Measurements from ENCODE around the gene GPR161.

The GPR161 gene

DNA sequence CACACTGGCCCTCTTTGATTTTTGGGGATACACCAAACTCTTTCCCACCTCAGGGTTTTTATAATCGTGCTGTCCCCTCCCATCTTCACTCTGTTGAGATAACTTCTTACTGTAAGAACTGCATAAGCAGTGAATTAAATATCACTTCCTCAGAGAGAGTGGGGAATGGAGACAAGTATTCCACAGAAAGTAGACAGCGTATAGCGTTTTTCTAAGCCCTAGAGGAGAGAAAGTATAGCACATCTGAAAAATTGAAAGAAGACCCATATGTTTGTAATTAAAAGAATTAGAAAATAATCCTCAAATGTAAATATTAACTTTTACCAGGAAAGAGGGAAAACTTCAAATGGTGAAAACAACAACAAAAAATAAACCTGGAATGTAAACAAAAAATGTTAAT, 67.3 kb downstream of the GPR161 start:
- Histone ChIP-seq H3K4me2 (ENCODE audit: low read length) (no peak overlapping the region), H3K36me3 (ENCODE audit: insufficient read depth, low read length) (peaks cover 59% of the 10 kb centered on the region), H3K9ac (ENCODE audit: low read length) (no peak overlapping the region), H4K20me1 (ENCODE audit: insufficient read depth, low read length) (no peaks in the 10 kb centered on the region), H3K4me3 (ENCODE audit: low read depth, low read length, poor library complexity, severe bottlenecking) (no peak overlapping the region), H3K27me3 (ENCODE audit: insufficient read depth, low read length) (no peaks in the 10 kb centered on the region), H3K79me2 (ENCODE audit: insufficient read depth, low read length) (no peaks in the 10 kb centered on the region), H3K9me2 (ENCODE audit: low read depth, low read length) (no peaks in the 10 kb centered on the region), H3F3A (ENCODE audit: insufficient read depth, low read length) (no peaks in the 10 kb centered on the region), H2AFZ (ENCODE audit: low read length) (no peak overlapping the region), H3K27ac (ENCODE audit: low read depth, low read length, poor library complexity, severe bottlenecking) (no peak overlapping the region), H3K9me3 (ENCODE audit: low read length) (no peaks in the 10 kb centered on the region; the same call in 1 of the 2 replicates), H3K4me1 (ENCODE audit: insufficient read depth, low read length, severe bottlenecking) (no peaks in the 10 kb centered on the region)
- TF ChIP-seq, protein P1, sequence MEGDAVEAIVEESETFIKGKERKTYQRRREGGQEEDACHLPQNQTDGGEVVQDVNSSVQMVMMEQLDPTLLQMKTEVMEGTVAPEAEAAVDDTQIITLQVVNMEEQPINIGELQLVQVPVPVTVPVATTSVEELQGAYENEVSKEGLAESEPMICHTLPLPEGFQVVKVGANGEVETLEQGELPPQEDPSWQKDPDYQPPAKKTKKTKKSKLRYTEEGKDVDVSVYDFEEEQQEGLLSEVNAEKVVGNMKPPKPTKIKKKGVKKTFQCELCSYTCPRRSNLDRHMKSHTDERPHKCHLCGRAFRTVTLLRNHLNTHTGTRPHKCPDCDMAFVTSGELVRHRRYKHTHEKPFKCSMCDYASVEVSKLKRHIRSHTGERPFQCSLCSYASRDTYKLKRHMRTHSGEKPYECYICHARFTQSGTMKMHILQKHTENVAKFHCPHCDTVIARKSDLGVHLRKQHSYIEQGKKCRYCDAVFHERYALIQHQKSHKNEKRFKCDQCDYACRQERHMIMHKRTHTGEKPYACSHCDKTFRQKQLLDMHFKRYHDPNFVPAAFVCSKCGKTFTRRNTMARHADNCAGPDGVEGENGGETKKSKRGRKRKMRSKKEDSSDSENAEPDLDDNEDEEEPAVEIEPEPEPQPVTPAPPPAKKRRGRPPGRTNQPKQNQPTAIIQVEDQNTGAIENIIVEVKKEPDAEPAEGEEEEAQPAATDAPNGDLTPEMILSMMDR (IDR thresholded peaks at IDR 0.05; ENCODE audit: low read length), result no peak
- TF ChIP-seq EZH2 (IDR thresholded peaks at IDR 0.05; ENCODE audit: borderline replicate concordance, low read length), result no peak

DNA sequence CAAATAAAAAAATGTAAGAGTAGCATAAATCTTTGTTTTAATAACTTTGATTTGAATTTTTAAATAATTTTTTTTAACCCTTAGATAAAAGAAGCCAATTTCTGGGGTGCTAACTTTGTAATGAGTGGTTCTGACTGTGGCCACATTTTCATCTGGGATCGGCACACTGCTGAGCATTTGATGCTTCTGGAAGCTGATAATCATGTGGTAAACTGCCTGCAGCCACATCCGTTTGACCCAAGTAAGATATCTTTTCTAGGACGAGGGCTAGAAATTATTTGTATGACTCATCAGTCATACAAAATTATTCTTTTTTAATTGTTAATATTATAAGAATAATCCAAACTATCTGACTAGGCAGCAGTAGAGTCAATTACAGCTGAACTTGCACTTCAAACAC, 71.2 kb downstream of the GPR161 start:
- no peaks in the 10 kb centered on the region for H3F3A ChIP-seq (ENCODE audit: insufficient read depth, low read length)
- no peak overlapping the region for H3K9ac ChIP-seq (ENCODE audit: low read length)
- H2AFZ ChIP-seq (ENCODE audit: low read length), result no peak overlapping the region
- H4K20me1 ChIP-seq (ENCODE audit: insufficient read depth, low read length), result no peaks in the 10 kb centered on the region
- TF ChIP-seq, protein P1 (IDR thresholded peaks at IDR 0.05; ENCODE audit: low read length), result no peak
- no peak for TF ChIP-seq EZH2 (IDR thresholded peaks at IDR 0.05; ENCODE audit: borderline replicate concordance, low read length)
- no peak overlapping the region for H3K4me3 ChIP-seq (ENCODE audit: low read depth, low read length, poor library complexity, severe bottlenecking)
- H3K9me2 ChIP-seq (ENCODE audit: low read depth, low read length), result no peaks in the 10 kb centered on the region
- H3K4me1 ChIP-seq (ENCODE audit: insufficient read depth, low read length, severe bottlenecking), result no peaks in the 10 kb centered on the region
- no peaks in the 10 kb centered on the region; the same call in 1 of the 2 replicates for H3K9me3 ChIP-seq (ENCODE audit: low read length)
- H3K36me3 ChIP-seq (ENCODE audit: insufficient read depth, low read length), result peaks cover 44% of the 10 kb centered on the region
- no peaks in the 10 kb centered on the region for H3K79me2 ChIP-seq (ENCODE audit: insufficient read depth, low read length)
- no peaks in the 10 kb centered on the region for H3K27me3 ChIP-seq (ENCODE audit: insufficient read depth, low read length)
- H3K27ac ChIP-seq (ENCODE audit: low read depth, low read length, poor library complexity, severe bottlenecking), result no peak overlapping the region
- no peak overlapping the region for H3K4me2 ChIP-seq (ENCODE audit: low read length)

DNA sequence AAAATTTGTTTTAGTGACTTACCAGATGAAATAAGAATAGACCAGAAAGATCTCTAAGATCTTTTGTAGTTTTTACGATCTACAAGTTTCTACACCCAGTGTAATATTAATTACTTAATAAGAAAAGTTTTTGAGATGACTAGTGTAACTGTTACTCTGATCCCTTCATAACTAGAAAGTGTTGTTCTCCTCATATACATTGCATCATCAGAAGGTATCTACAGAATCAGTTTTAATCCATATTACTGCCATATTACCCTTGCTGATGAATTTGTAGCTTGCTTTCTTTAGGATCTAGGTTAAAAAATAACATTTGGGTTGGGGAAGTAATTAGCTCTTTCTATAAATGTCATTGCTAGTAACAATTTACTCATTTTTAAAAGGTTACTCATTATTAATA, 72.5 kb downstream of the GPR161 start:
- TF ChIP-seq, protein P1 (IDR thresholded peaks at IDR 0.05; ENCODE audit: low read length), result no peak
- no peak for TF ChIP-seq EZH2 (IDR thresholded peaks at IDR 0.05; ENCODE audit: borderline replicate concordance, low read length)
- peaks cover 39% of the 10 kb centered on the region for H3K36me3 ChIP-seq (ENCODE audit: insufficient read depth, low read length)

More for the DNA sequence above, 72.5 kb downstream of the GPR161 start:
- no peaks in the 10 kb centered on the region for H3F3A ChIP-seq (ENCODE audit: insufficient read depth, low read length)
- no peaks in the 10 kb centered on the region for H4K20me1 ChIP-seq (ENCODE audit: insufficient read depth, low read length)
- no peaks in the 10 kb centered on the region; the same call in 1 of the 2 replicates for H3K9me3 ChIP-seq (ENCODE audit: low read length)
- no peak overlapping the region for H3K4me2 ChIP-seq (ENCODE audit: low read length)
- no peaks in the 10 kb centered on the region for H3K27me3 ChIP-seq (ENCODE audit: insufficient read depth, low read length)
- no peak overlapping the region for H3K27ac ChIP-seq (ENCODE audit: low read depth, low read length, poor library complexity, severe bottlenecking)
- no peak overlapping the region for H3K4me3 ChIP-seq (ENCODE audit: low read depth, low read length, poor library complexity, severe bottlenecking)
- H3K79me2 ChIP-seq (ENCODE audit: insufficient read depth, low read length), result no peaks in the 10 kb centered on the region
- no peak overlapping the region for H2AFZ ChIP-seq (ENCODE audit: low read length)
- no peaks in the 10 kb centered on the region for H3K9me2 ChIP-seq (ENCODE audit: low read depth, low read length)
- no peak overlapping the region for H3K9ac ChIP-seq (ENCODE audit: low read length)
- no peaks in the 10 kb centered on the region for H3K4me1 ChIP-seq (ENCODE audit: insufficient read depth, low read length, severe bottlenecking)
